Ishikawa (cell line): ENCODE data around the gene WDR5B.

Experiments
- CEBPB ChIP-seq: IDR thresholded peaks from 2 replicates; pipeline ENCODE4 v1.6.1; 2012
- CREB1 ChIP-seq: IDR thresholded peaks from 2 replicates; pipeline ENCODE4 v1.6.1; 2012; ENCODE audit warnings: low read depth
- EGR1 ChIP-seq: IDR thresholded peaks from 2 replicates; pipeline ENCODE4 v1.6.1; 2012
- EP300 ChIP-seq: IDR thresholded peaks from 2 replicates; pipeline ENCODE4 v1.6.1; 2012; ENCODE audit warnings: borderline replicate concordance
- FOXM1 ChIP-seq: IDR thresholded peaks from 2 replicates; pipeline ENCODE4 v1.6.1; 2012; ENCODE audit warnings: low read depth, borderline replicate concordance
- MAX ChIP-seq: IDR thresholded peaks from 2 replicates; pipeline ENCODE4 v1.6.1; 2012
- NFIC ChIP-seq: IDR thresholded peaks from 2 replicates; pipeline ENCODE4 v1.6.1; 2012
- RAD21 ChIP-seq: IDR thresholded peaks from 2 replicates; pipeline ENCODE4 v1.6.1; 2012; ENCODE audit warnings: low read depth
- REST ChIP-seq: IDR thresholded peaks from 2 replicates; pipeline ENCODE4 v1.6.1; 2012; ENCODE audit warnings: low read depth, mild to moderate bottlenecking
- TAF1 ChIP-seq: IDR thresholded peaks from 2 replicates; pipeline ENCODE4 v1.6.1; 2012; ENCODE audit warnings: low read depth, mild to moderate bottlenecking
- TCF12 ChIP-seq: IDR thresholded peaks from 2 replicates; pipeline ENCODE4 v1.6.1; 2012; ENCODE audit warnings: low read depth
- TEAD4 ChIP-seq: IDR thresholded peaks from 2 replicates; pipeline ENCODE4 v1.6.1; 2012
- USF1 ChIP-seq: IDR thresholded peaks from 2 replicates; pipeline ENCODE4 v1.6.1; 2012
- YY1 ChIP-seq: IDR thresholded peaks from 2 replicates; pipeline ENCODE4 v1.6.1; 2012; ENCODE audit warnings: low read depth
- ZBTB7A ChIP-seq: IDR thresholded peaks from 2 replicates; pipeline ENCODE4 v1.6.1; 2012; ENCODE audit warnings: low read depth

The WDR5B gene

GRCh38 chr3:122389197-122389596, 26.7 kb downstream of the WDR5B start:
- no peak for TF ChIP-seq TCF12

GRCh38 chr3:122387709-122388108, 28.2 kb downstream of the WDR5B start:
- TF ChIP-seq NFIC (no peak), CEBPB (no peak), CREB1 (no peak), USF1 (no peak), TEAD4 (no peak)

- TF ChIP-seq REST (no peak), NFIC (peak; percentile 21; the same call in 1 of the 2 replicates), FOXM1 (no peak), RAD21 (no peak), TAF1 (peak; percentile 87), MAX (peak; percentile 91), TCF12 (peak; percentile 45; the same call in 1 of the 2 replicates), USF1 (no peak), CREB1 (0 out of 2 replicates have a peak, but pooled peaks have one; percentile 29), YY1 (peak; percentile 80), EGR1 (no peak), TEAD4 (no peak), ZBTB7A (peak; percentile 57; the same call in 1 of the 2 replicates), EP300 (peak; percentile 21; the same call in 1 of the 2 replicates), CEBPB (no peak)
These were observed 31.8 kb downstream of the WDR5B start, which contains the start of gene FAM162A for GRCh38 chr3:122383771-122384697. TSS of gene FAM162A (plus strand) at chr3:122384182. CDS start at chr3:122384266, 84 bp downstream.

GRCh38 chr3:122382888-122383666, 32.8 kb downstream of the WDR5B start, which contains the start of gene MIX23:
TSS of gene MIX23 (minus strand) at chr3:122383231. CDS start at chr3:122383224, 7 bp downstream.
- no peak for TF ChIP-seq CREB1
- no peak for TF ChIP-seq EP300
- TF ChIP-seq YY1: peak; percentile 98
- no peak for TF ChIP-seq TCF12
- peak; percentile 79 for TF ChIP-seq MAX
- TF ChIP-seq TEAD4: 0 out of 2 replicates have a peak, but pooled peaks have one; percentile 19
- TF ChIP-seq ZBTB7A: no peak
- peak; percentile 19; the same call in 1 of the 2 replicates for TF ChIP-seq USF1
- TF ChIP-seq TAF1: peak; percentile 93
- TF ChIP-seq EGR1: no peak
- TF ChIP-seq NFIC: peak; percentile 21; the same call in 1 of the 2 replicates

GRCh38 chr3:122377975-122378374, 37.9 kb downstream of the WDR5B start:
- TF ChIP-seq YY1: no peak
- no peak for TF ChIP-seq TEAD4
- no peak for TF ChIP-seq EGR1
- no peak for TF ChIP-seq USF1
- no peak for TF ChIP-seq TCF12
- no peak for TF ChIP-seq REST
- no peak for TF ChIP-seq CEBPB
- no peak for TF ChIP-seq ZBTB7A
- no peak for TF ChIP-seq FOXM1
